Choroid plexus epithelial cell (primary cell): ENCODE measurements around the gene SLC24A4.

Experiments
- DNase-seq: peaks from one replicate; pipeline ENCODE4 v3.0.0-alpha.2; 2010; ENCODE audit warnings: low read depth
- H3K4me3 ChIP-seq: 2 replicates; pipeline ENCODE4 v1.5.1; 2011; ENCODE audit warnings: low read depth, mild to moderate bottlenecking, control low read depth, low read length, moderate library complexity
- CTCF ChIP-seq: conservative IDR thresholded peaks from 2 replicates; pipeline ENCODE4 v1.5.1; 2011; ENCODE audit warnings: low read depth, mild to moderate bottlenecking, control low read depth, inconsistent platforms, low read length, moderate library complexity

The SLC24A4 gene

GRCh38 chr14:92475451-92476187 is 152.7 kb downstream of the SLC24A4 start:
- TF ChIP-seq CTCF: no peak
- no peak overlapping the region for H3K4me3 ChIP-seq
- DNase-seq: peak; percentile 94

DNA sequence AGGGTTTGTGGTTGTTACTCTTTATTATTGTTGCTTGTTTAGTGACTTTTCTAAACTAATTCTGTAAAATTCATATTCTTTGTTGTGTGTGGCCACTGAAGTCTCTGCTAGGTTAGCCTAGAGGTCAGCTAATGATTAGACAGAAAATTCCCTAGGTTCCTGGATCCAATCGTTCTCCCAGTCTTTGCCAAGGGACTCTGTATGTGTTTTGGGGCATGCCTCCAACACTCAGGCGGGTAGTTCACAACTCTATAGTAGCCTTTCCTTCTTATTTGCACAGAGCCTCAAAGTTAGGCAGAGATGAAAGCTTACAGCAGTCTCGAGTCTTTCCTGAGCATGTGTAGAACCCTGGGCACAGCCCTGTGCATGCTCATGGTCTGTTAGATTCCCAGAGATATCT is 157.9 kb downstream of the SLC24A4 start:
- no peak for DNase-seq
- TF ChIP-seq CTCF: no peak
- H3K4me3 ChIP-seq: no peak overlapping the region

DNA sequence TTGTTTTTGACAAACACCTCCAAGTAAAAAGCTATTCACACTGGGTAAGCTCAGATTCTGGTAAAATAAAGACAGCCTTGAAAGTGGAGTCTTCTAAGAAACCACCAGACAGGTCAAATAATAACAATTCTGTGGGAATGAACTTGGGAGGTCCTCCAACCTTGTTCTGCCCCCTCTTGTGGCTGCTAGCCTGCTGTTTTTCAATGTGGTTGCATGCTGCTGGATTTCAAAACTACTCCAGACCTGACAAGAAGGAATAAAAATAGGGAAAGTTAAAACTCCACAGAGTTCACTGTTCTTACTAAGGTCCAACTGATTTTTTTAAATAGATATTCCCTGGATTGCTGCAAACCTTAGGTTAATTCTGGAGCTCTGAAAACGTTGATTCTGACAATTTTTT is 158.4 kb downstream of the SLC24A4 start:
- peak; percentile 72 for TF ChIP-seq CTCF
- no peak overlapping the region for H3K4me3 ChIP-seq
- peak; percentile 84 for DNase-seq

GRCh38 chr14:92481811-92482555 is 159.0 kb downstream of the SLC24A4 start:
- no peak overlapping the region for H3K4me3 ChIP-seq
- no peak for DNase-seq
- no peak for TF ChIP-seq CTCF

- TF ChIP-seq CTCF: no peak
- DNase-seq: no peak
- H3K4me3 ChIP-seq: no peak overlapping the region
Measured at GRCh38 chr14:92482621-92483319, 159.8 kb downstream of the SLC24A4 start.

- no peak overlapping the region for H3K4me3 ChIP-seq
- TF ChIP-seq CTCF: no peak
- DNase-seq: no peak
Measured at GRCh38 chr14:92484132-92484823, 161.3 kb downstream of the SLC24A4 start.
